ENCODE data around the gene ZFR.

ZFR gene

GRCh38 chr5:32309761-32310160, 134.8 kb downstream of the ZFR start:
- no peaks in the 10 kb centered on the region for H3K36me3 ChIP-seq
- no peaks in the 10 kb centered on the region for H3K9me3 ChIP-seq
- no peak overlapping the region for H3K4me3 ChIP-seq (ENCODE audit: low read depth, low read length)
- H3K27me3 ChIP-seq: no peaks in the 10 kb centered on the region
- TF ChIP-seq CTCF (IDR thresholded peaks at IDR 0.05; ENCODE audit: low read depth, low read length): no peak
- no peak for DNase-seq
- no peaks in the 10 kb centered on the region for H3K4me1 ChIP-seq

- Histone ChIP-seq H3K4me1 (no peaks in the 10 kb centered on the region), H3K27me3 (no peaks in the 10 kb centered on the region), H3K9me3 (no peaks in the 10 kb centered on the region), H3K4me3 (ENCODE audit: low read depth, low read length) (no peak overlapping the region), H3K36me3 (no peaks in the 10 kb centered on the region)
- no peak for TF ChIP-seq CTCF (IDR thresholded peaks at IDR 0.05; ENCODE audit: low read depth, low read length)
- no peak for DNase-seq
Measured at GRCh38 chr5:32308946-32309345, 135.6 kb downstream of the ZFR start.

- Histone ChIP-seq H3K4me3 (ENCODE audit: low read depth, low read length) (no peak overlapping the region), H3K36me3 (no peaks in the 10 kb centered on the region), H3K4me1 (no peaks in the 10 kb centered on the region), H3K9me3 (no peaks in the 10 kb centered on the region), H3K27me3 (no peaks in the 10 kb centered on the region)
- TF ChIP-seq CTCF (IDR thresholded peaks at IDR 0.05; ENCODE audit: low read depth, low read length): no peak
- no peak for DNase-seq
Measured at GRCh38 chr5:32307769-32308194, 136.8 kb downstream of the ZFR start.

- H3K36me3 ChIP-seq: no peaks in the 10 kb centered on the region
- no peaks in the 10 kb centered on the region for H3K27me3 ChIP-seq
- no peaks in the 10 kb centered on the region for H3K4me1 ChIP-seq
- no peak for TF ChIP-seq CTCF (IDR thresholded peaks at IDR 0.05; ENCODE audit: low read depth, low read length)
- no peak for DNase-seq
- no peak overlapping the region for H3K4me3 ChIP-seq (ENCODE audit: low read depth, low read length)
- H3K9me3 ChIP-seq: no peaks in the 10 kb centered on the region
Measured at GRCh38 chr5:32304622-32305021, 139.9 kb downstream of the ZFR start.

Measured in BE2C (cell line).